HCT116 (cell line): ENCODE measurements around the gene HIPK2.

Experiments
- CTCF ChIP-seq, 3 experiments: fragments of 200-600 bp in 1 of 3; sonication (generic) in 1 of 3; IDR thresholded peaks in 2 of 3; conservative IDR thresholded peaks in 1 of 3; 2 replicates each; pipeline ENCODE4 v1.5.1; 2012 to 2017; ENCODE audit warnings: low read depth in 2 of 3, low read length in 2 of 3, antibody characterized with exemption in 1 of 3, borderline replicate concordance in 1 of 3, control low read depth in 1 of 3, mild to moderate bottlenecking in 1 of 3, mixed read lengths in 1 of 3, mixed run types in 1 of 3, moderate library complexity in 1 of 3; ENCODE audit not compliant: insufficient read depth in 1 of 3
- MAX ChIP-seq: IDR thresholded peaks from 2 replicates; pipeline ENCODE4 v1.6.1; 2012
- SIN3A ChIP-seq: IDR thresholded peaks from 2 replicates; pipeline ENCODE4 v1.6.1; 2012; ENCODE audit warnings: low read depth
- ZFX ChIP-seq: fragments of 450-650 bp; IDR thresholded peaks from 2 replicates; pipeline ENCODE4 v1.6.1; 2017

GRCh38 chr7:139782932-139783331 lies 5.1 kb upstream of the HIPK2 start:
- TF ChIP-seq MAX (no peak), CTCF (IDR thresholded peaks at IDR 0.05 in 2 of 3, conservative IDR thresholded peaks at IDR 0.05 in 1 of 3; ENCODE audit: borderline replicate concordance in 1 of 3, insufficient read depth in 1 of 3, low read depth in 2 of 3, low read length in 2 of 3) (no peak), ZFX (no peak), SIN3A (no peak)
